ENCODE data around the gene STK32B. TPM values are rescaled to one million over a fixed set of nuclear protein-coding genes. Genes with fewer than 3 reads are reported as not detected.
"Not testable (repeated sequence)": the region's sequence is repeated elsewhere in the genome, so short reads cannot be mapped to it uniquely, and the experiment has no call there.

Gene STK32B
- total and polyA plus RNA-seq, 12 donors, result 0.12 to 0.68 (median 0.34) TPM

DNA sequence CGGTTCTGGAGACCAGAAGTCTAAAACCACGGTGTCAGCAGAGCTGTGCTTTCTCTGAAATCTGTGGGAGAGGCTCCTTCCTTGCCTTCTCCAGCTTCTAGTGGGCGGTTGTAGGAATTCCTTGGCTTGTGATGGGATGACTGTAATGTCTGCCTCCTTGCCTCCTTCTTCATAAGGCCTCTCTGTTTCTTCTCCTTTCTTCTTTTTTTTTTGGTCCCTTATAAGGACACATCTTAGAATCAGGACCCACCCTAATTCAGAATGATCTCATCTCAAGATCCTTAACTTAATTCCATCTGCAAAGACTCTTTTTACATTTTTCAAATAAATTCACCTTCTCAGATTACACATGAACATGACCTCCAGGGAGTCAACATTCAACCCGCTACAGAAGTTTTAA is 186.9 kb downstream of the STK32B start:
- no peak for DNase-seq
- peaks cover 0 to 5% (median 0%) of the 10 kb centered on the region in 7 donors for H3K27me3 ChIP-seq
- H3K36me3 ChIP-seq, result no peaks in the 10 kb centered on the region
- H3K27ac ChIP-seq, result no peak overlapping the region
- TF ChIP-seq, protein P1, sequence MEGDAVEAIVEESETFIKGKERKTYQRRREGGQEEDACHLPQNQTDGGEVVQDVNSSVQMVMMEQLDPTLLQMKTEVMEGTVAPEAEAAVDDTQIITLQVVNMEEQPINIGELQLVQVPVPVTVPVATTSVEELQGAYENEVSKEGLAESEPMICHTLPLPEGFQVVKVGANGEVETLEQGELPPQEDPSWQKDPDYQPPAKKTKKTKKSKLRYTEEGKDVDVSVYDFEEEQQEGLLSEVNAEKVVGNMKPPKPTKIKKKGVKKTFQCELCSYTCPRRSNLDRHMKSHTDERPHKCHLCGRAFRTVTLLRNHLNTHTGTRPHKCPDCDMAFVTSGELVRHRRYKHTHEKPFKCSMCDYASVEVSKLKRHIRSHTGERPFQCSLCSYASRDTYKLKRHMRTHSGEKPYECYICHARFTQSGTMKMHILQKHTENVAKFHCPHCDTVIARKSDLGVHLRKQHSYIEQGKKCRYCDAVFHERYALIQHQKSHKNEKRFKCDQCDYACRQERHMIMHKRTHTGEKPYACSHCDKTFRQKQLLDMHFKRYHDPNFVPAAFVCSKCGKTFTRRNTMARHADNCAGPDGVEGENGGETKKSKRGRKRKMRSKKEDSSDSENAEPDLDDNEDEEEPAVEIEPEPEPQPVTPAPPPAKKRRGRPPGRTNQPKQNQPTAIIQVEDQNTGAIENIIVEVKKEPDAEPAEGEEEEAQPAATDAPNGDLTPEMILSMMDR (IDR thresholded peaks at IDR 0.05), result no peak
- H3K4me3 ChIP-seq, result no peak overlapping the region
- intact Hi-C loops (cut with DNase I), result no loop called here
- no peaks in the 10 kb centered on the region for H3K4me1 ChIP-seq
- H3K9me3 ChIP-seq, result peaks cover 0 to 4% (median 0%) of the 10 kb centered on the region in 11 donors
- 59 to 60% methylated on average over 4 of the region's 4 CpGs for WGBS, 2 donors
- peak in 2 of 8 donors; percentile 53 to 56 for ATAC-seq

DNA sequence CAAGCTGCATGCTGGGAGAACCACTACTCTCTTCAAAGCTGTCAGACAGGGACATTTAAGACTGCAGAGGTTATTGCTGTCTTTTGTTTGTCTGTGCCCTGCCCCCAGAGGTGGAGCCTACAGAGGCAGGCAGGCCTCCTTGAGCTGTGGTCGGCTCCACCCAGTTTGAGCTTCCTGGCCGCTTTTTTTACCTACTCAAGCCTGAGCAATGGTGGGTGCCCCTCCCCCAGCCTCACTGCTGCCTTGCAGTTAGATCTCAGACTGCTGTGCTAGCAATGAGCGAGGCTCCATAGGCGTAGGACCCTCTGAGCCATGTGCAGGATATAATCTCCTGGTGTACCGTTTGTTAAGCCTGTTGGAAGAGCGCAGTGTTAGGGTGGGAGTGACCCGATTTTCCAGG is 195.8 kb downstream of the STK32B start:
- intact Hi-C loops (cut with DNase I); H3K4me3 ChIP-seq; H3K4me1 ChIP-seq; H3K36me3 ChIP-seq; ATAC-seq; H3K27ac ChIP-seq; H3K9me3 ChIP-seq; H3K27me3 ChIP-seq; DNase-seq: not testable (repeated sequence)
- 88% methylated on average over 7 of the region's 7 CpGs for WGBS, 2 donors

DNA sequence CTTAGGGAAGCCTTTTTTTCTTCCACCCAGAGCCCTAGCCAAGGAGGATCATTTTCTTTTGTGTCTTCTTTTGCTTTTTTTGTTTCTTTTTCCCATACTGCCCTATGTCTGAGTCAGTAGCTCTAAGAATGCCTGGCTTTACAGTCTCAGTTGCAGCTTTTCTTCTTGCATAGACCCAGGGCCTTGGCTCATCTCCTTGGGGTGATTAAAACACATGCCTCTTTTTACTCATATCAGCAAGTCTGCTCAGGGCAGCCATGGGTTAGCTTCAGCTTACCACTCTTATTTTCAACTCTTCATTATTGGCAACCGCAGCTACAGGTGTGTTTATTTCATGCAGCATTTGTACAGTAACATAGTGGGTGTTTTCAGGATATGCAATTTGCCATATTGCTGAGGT is 196.5 kb downstream of the STK32B start:
- TF ChIP-seq, protein P1 (IDR thresholded peaks at IDR 0.05), result no peak
- peaks cover 0 to 6% (median 0%) of the 10 kb centered on the region in 11 donors for H3K9me3 ChIP-seq
- no peak overlapping the region for H3K4me3 ChIP-seq
- H3K27me3 ChIP-seq, result peaks cover 0 to 9% (median 0%) of the 10 kb centered on the region in 7 donors
- DNase-seq, result no peak
- WGBS, 2 donors, result 87 to 92% methylated on average over 1 of the region's 1 CpG
- ATAC-seq, result no peak
- H3K4me1 ChIP-seq, result no peaks in the 10 kb centered on the region
- intact Hi-C loops (cut with DNase I), result no loop called here
- H3K36me3 ChIP-seq, result no peaks in the 10 kb centered on the region
- H3K27ac ChIP-seq, result no peak overlapping the region

DNA sequence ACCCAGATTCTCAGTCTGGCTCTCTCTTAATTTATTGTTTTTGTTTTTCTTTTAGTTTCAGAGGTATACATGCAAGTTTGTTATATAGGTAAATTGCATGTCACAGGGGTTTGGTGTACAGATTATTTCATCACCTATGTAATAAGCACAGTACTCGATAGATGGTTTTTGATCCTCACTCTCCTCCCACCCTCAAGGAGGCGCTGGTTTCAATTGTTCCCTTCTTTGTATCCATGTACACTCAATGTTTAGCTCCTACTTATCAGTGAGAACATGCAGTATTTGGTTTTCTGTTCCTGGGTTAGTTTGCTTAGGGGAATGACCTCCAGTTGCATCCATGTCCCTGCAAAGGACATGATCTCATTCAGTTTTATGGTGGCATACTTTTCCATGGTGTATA is 198.4 kb downstream of the STK32B start:
- DNase-seq, result no peak
- 65 to 69% methylated on average over 2 of the region's 2 CpGs for WGBS, 2 donors
- intact Hi-C loops (cut with DNase I), result no loop called here

DNA sequence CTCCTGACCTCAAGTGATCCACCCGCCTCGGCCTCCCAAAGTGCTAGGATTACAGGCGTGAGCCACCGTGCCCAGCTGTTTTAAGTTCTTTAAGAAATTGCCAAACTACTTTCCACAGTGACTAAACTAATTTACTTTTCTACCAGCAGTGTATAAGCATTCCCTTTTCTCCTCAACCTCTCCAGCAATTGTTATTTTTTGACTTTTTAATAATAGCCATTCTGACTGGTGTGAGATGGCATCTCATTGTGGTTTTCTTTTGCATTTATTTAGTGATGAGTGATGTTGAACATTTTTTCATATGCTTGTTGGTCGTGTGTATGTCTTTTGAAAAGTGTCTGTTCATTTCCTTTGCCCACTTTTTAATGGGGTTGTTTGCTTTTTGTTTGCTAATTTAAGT is 199.3 kb downstream of the STK32B start:
- DNase-seq; H3K27ac ChIP-seq; intact Hi-C loops (cut with DNase I); H3K4me1 ChIP-seq; H3K4me3 ChIP-seq; H3K36me3 ChIP-seq; ATAC-seq; H3K9me3 ChIP-seq: not testable (repeated sequence)
- H3K27me3 ChIP-seq, result peaks cover 0 to 20% (median 0%) of the 10 kb centered on the region in 7 donors
- 82 to 85% methylated on average over 5 of the region's 5 CpGs for WGBS, 2 donors

More for the DNA sequence above, 198.4 kb downstream of the STK32B start:
- no peaks in the 10 kb centered on the region for H3K36me3 ChIP-seq
- H3K4me1 ChIP-seq, result no peaks in the 10 kb centered on the region
- ATAC-seq, result no peak
- no peak overlapping the region for H3K4me3 ChIP-seq
- no peak overlapping the region for H3K27ac ChIP-seq
- peaks cover 0 to 6% (median 0%) of the 10 kb centered on the region in 11 donors for H3K9me3 ChIP-seq
- peaks cover 0 to 15% (median 0%) of the 10 kb centered on the region in 7 donors for H3K27me3 ChIP-seq
- TF ChIP-seq, protein P1 (IDR thresholded peaks at IDR 0.05), result no peak

All from heart right ventricle (tissue), 16 donors.